Osteocyte (in vitro differentiated cells): Measurements from ENCODE around the gene CCDC87. TPM values are rescaled to one million over a fixed set of nuclear protein-coding genes. Genes with fewer than 3 reads are reported as not detected.

ENCODE experiments used
- DNase-seq: peaks from one replicate; pipeline ENCODE4 v3.0.0; 2021; ENCODE audit warnings: mixed read lengths; ENCODE audit not compliant: unreplicated experiment; ENCODE audit errors: extremely low spot score
- H3K27ac Mint-ChIP-seq: one replicate; pipeline ENCODE4 v1.8.0; 2021; ENCODE audit warnings: mild to moderate bottlenecking, mixed read lengths; ENCODE audit not compliant: unreplicated experiment
- H3K27me3 Mint-ChIP-seq: one replicate; pipeline ENCODE4 v1.8.0; 2021; ENCODE audit warnings: mixed read lengths; ENCODE audit not compliant: unreplicated experiment
- H3K36me3 Mint-ChIP-seq: one replicate; pipeline ENCODE4 v1.8.0; 2021; ENCODE audit warnings: mixed read lengths; ENCODE audit not compliant: unreplicated experiment
- H3K4me1 Mint-ChIP-seq: one replicate; pipeline ENCODE4 v1.8.0; 2021; ENCODE audit warnings: mixed read lengths; ENCODE audit not compliant: unreplicated experiment
- H3K4me3 Mint-ChIP-seq: one replicate; pipeline ENCODE4 v1.8.0; 2021; ENCODE audit warnings: mild to moderate bottlenecking, moderate library complexity, mixed read lengths; ENCODE audit not compliant: unreplicated experiment
- H3K9me3 Mint-ChIP-seq: one replicate; pipeline ENCODE4 v1.8.0; 2021; ENCODE audit warnings: mixed read lengths; ENCODE audit not compliant: unreplicated experiment
- total RNA-seq: library from RNA; stranded (reverse); gene quantifications from 2 replicates; pipeline ENCODE4 v1.2.1, GENCODE V29; 2021
- TF ChIP-seq, protein P1 (sequence below): fragments of 200-600 bp; sonication (generic); IDR thresholded peaks from 2 replicates; pipeline ENCODE4 v1.5.0; 2021; ENCODE audit warnings: antibody characterized with exemption, mild to moderate bottlenecking, moderate library complexity

The CCDC87 gene
- total RNA-seq, 1 donor from 2014 or later, result 0.19 TPM

DNA sequence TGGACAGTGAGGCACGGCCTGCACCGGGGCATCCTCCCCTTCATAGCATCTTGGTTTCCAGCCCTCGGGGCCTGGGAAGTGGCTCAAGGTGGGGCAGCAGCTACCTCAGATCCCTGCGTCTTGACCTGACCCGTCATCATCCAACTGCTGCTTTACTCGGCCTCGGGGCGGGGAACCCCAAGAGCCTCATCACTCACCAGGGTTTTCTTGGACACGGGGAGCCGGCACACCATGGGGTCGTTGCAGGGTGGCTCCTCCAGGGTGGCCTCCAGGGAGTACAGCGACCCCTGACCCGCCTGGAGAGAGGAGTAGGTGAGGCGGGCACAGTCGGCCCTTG is 25.1 kb downstream of the CCDC87 start:
- DNase-seq, result no peak
- H3K9me3 Mint-ChIP-seq, result no peaks in the 10 kb centered on the region
- no peak overlapping the region for H3K4me3 Mint-ChIP-seq
- peaks cover 16% of the 10 kb centered on the region for H3K27me3 Mint-ChIP-seq
- no peaks in the 10 kb centered on the region for H3K36me3 Mint-ChIP-seq
- no peaks in the 10 kb centered on the region for H3K4me1 Mint-ChIP-seq
- H3K27ac Mint-ChIP-seq, result no peak overlapping the region
- TF ChIP-seq, protein P1, sequence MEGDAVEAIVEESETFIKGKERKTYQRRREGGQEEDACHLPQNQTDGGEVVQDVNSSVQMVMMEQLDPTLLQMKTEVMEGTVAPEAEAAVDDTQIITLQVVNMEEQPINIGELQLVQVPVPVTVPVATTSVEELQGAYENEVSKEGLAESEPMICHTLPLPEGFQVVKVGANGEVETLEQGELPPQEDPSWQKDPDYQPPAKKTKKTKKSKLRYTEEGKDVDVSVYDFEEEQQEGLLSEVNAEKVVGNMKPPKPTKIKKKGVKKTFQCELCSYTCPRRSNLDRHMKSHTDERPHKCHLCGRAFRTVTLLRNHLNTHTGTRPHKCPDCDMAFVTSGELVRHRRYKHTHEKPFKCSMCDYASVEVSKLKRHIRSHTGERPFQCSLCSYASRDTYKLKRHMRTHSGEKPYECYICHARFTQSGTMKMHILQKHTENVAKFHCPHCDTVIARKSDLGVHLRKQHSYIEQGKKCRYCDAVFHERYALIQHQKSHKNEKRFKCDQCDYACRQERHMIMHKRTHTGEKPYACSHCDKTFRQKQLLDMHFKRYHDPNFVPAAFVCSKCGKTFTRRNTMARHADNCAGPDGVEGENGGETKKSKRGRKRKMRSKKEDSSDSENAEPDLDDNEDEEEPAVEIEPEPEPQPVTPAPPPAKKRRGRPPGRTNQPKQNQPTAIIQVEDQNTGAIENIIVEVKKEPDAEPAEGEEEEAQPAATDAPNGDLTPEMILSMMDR, result no peak

- Mint-ChIP-seq H3K9me3 (no peaks in the 10 kb centered on the region), H3K27ac (no peak overlapping the region), H3K4me1 (no peaks in the 10 kb centered on the region), H3K27me3 (peaks cover 16% of the 10 kb centered on the region), H3K36me3 (no peaks in the 10 kb centered on the region), H3K4me3 (no peak overlapping the region)
- no peak for DNase-seq
- TF ChIP-seq, protein P1, result no peak
Measured at GRCh38 chr11:66566221-66566620, 26.6 kb downstream of the CCDC87 start.

DNA sequence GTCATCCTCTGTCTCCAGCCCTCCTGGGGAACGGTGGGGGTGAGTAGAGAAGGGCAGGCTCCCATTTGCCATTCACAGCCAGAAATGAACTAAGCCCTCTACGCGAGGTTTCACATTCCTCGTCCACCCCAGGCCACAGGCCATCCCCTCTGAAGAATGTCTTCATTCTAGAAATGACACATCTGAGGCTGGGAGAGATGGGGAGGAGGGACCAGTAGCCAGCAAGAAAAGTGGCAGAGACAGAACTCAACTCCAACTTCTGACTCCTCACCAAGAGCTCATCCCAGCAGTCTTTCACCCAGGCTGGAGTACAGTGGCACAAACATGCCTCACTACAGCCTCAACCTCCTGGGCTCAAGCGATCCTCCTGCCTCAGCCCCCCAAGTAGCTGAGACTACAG is 27.9 kb downstream of the CCDC87 start:
- no peaks in the 10 kb centered on the region for H3K36me3 Mint-ChIP-seq
- DNase-seq, result no peak
- H3K4me3 Mint-ChIP-seq, result no peak overlapping the region
- H3K9me3 Mint-ChIP-seq, result no peaks in the 10 kb centered on the region
- no peaks in the 10 kb centered on the region for H3K4me1 Mint-ChIP-seq
- peaks cover 5% of the 10 kb centered on the region for H3K27me3 Mint-ChIP-seq
- TF ChIP-seq, protein P1, result no peak
- H3K27ac Mint-ChIP-seq, result no peak overlapping the region

DNA sequence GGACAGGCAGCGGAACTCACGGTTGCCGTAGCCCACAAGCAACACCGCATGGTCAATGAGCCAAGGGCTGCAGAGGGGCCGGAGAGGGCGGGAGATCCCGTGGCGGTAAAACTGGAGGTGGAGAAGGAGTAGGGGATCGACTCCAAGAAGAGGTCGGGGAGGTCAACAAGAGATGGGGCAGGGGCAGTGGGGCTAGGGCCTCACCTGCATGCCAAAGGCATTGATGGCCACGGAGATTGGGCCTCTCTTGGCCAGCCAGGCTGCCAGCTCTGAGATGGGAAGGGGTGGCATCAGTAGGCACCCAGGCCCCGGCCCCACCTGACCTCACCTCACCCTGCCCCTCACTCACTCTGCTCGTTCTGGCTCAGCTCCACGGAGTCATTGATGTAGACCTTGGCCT is 28.3 kb downstream of the CCDC87 start:
- peaks cover 3% of the 10 kb centered on the region for H3K27me3 Mint-ChIP-seq
- H3K27ac Mint-ChIP-seq, result no peak overlapping the region
- H3K4me1 Mint-ChIP-seq, result no peaks in the 10 kb centered on the region
- no peaks in the 10 kb centered on the region for H3K36me3 Mint-ChIP-seq
- TF ChIP-seq, protein P1, result no peak
- H3K9me3 Mint-ChIP-seq, result no peaks in the 10 kb centered on the region
- H3K4me3 Mint-ChIP-seq, result no peak overlapping the region
- no peak for DNase-seq

- H3K27me3 Mint-ChIP-seq, result peaks cover 3% of the 10 kb centered on the region
- DNase-seq, result no peak
- no peaks in the 10 kb centered on the region for H3K36me3 Mint-ChIP-seq
- H3K4me3 Mint-ChIP-seq, result no peak overlapping the region
- H3K9me3 Mint-ChIP-seq, result no peaks in the 10 kb centered on the region
- no peak overlapping the region for H3K27ac Mint-ChIP-seq
- H3K4me1 Mint-ChIP-seq, result no peaks in the 10 kb centered on the region
- TF ChIP-seq, protein P1, result no peak
Measured at GRCh38 chr11:66563832-66564231, 29.0 kb downstream of the CCDC87 start.
